ENCODE data around the gene TMEM255B. TPM values are rescaled to one million over a fixed set of nuclear protein-coding genes. Genes with fewer than 3 reads are reported as not detected.

Gene TMEM255B
- total RNA-seq = 0.38 and 1.1 TPM in 2 replicates

GRCh38 chr13:113758651-113759524 lies at the start of gene TMEM255B:
Gene TMEM255B (plus strand): TSS chr13:113759226. CDS start chr13:113759270, 44 bp downstream.

GRCh38 chr13:113863524-113864272 lies 104.7 kb downstream of the TMEM255B start, which contains the start of gene GAS6:
Gene GAS6 (minus strand): TSS chr13:113864076. CDS start chr13:113863920, 156 bp downstream.

Other genes with a start within 250 kb of the TMEM255B start
- gene TFDP1, start 174.5 kb upstream of the TMEM255B start, total RNA-seq = 27.6 and 89.3 TPM in 2 replicates
- not detected in 2 replicates for gene ATP4B, start 101.0 kb upstream of the TMEM255B start, total RNA-seq
- 0.85 TPM in 1 of 2 replicates, not detected in the other for gene GRK1, start 92.0 kb upstream of the TMEM255B start, total RNA-seq
- 74.4 and 134 TPM in 2 replicates for gene GAS6, start 104.8 kb downstream of the TMEM255B start, total RNA-seq
- 0.28 and 0.38 TPM in 2 replicates for gene C13orf46, start 214.8 kb downstream of the TMEM255B start, total RNA-seq

All from regular cardiac myocyte (primary cell).